ENCODE results near the gene UBA1. TPM values are rescaled to one million over a fixed set of nuclear protein-coding genes. Genes with fewer than 3 reads are reported as not detected.

Gene UBA1
- total and polyA plus RNA-seq, 2 of the 13 experiments (the other 11 are each of a cell fraction or from before 2014, with no cell fraction given): 93.3 to 129 TPM

DNA sequence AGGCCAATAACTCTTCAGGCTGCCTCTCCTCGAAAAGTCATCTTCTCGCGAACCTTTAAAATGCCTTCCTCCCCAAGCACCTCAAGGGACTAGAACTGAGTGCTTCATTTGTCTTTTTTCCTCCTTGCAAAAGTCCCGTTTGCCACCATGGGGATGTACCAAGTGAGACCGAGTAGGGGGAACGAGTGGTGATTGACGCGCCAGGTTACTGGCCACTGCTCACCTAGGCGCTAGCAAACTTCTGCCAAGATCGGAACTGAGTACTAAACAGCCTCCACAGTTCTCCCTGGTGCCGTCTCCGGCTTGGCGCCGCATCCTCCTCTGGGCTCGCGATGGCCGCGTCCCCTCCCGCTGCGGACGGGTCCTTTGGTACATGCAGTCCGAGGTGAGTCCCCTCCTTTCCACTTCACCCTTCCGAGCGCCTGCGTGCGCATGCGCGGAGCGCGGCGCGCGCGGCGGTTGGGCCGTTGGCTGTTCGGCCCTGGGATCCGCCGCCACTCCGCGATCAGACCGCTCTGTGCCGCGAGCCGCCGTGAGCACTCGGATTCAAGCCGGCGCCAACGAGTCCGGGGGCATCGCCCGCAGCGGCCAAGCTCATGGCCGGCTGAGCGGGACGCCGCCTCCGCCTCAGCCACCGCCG, 24.8 kb downstream of the UBA1 start, which contains the start of gene CDK16 (continued):
- TF ChIP-seq, protein P1, sequence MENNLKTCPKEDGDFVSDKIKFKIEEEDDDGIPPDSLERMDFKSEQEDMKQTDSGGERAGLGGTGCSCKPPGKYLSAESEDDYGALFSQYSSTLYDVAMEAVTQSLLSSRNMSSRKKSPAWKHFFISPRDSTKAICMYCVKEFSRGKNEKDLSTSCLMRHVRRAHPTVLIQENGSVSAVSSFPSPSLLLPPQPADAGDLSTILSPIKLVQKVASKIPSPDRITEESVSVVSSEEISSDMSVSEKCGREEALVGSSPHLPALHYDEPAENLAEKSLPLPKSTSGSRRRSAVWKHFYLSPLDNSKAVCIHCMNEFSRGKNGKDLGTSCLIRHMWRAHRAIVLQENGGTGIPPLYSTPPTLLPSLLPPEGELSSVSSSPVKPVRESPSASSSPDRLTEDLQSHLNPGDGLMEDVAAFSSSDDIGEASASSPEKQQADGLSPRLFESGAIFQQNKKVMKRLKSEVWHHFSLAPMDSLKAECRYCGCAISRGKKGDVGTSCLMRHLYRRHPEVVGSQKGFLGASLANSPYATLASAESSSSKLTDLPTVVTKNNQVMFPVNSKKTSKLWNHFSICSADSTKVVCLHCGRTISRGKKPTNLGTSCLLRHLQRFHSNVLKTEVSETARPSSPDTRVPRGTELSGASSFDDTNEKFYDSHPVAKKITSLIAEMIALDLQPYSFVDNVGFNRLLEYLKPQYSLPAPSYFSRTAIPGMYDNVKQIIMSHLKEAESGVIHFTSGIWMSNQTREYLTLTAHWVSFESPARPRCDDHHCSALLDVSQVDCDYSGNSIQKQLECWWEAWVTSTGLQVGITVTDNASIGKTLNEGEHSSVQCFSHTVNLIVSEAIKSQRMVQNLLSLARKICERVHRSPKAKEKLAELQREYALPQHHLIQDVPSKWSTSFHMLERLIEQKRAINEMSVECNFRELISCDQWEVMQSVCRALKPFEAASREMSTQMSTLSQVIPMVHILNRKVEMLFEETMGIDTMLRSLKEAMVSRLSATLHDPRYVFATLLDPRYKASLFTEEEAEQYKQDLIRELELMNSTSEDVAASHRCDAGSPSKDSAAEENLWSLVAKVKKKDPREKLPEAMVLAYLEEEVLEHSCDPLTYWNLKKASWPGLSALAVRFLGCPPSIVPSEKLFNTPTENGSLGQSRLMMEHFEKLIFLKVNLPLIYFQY (CRISPR knock-in tag; IDR thresholded peaks at IDR 0.05; ENCODE audit: borderline replicate concordance): no peak
- no peak for TF ChIP-seq JUNB (CRISPR knock-in tag; IDR thresholded peaks at IDR 0.05; ENCODE audit: borderline replicate concordance)
- no peak for TF ChIP-seq FOXC1 (CRISPR knock-in tag; IDR thresholded peaks at IDR 0.05; ENCODE audit: borderline replicate concordance)
- no peak for TF ChIP-seq ZNF280B (CRISPR knock-in tag; IDR thresholded peaks at IDR 0.05; ENCODE audit: borderline replicate concordance)
- no peak for TF ChIP-seq CEBPG (CRISPR knock-in tag; IDR thresholded peaks at IDR 0.05)
- TF ChIP-seq, protein P2, sequence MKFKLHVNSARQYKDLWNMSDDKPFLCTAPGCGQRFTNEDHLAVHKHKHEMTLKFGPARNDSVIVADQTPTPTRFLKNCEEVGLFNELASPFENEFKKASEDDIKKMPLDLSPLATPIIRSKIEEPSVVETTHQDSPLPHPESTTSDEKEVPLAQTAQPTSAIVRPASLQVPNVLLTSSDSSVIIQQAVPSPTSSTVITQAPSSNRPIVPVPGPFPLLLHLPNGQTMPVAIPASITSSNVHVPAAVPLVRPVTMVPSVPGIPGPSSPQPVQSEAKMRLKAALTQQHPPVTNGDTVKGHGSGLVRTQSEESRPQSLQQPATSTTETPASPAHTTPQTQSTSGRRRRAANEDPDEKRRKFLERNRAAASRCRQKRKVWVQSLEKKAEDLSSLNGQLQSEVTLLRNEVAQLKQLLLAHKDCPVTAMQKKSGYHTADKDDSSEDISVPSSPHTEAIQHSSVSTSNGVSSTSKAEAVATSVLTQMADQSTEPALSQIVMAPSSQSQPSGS (CRISPR knock-in tag; IDR thresholded peaks at IDR 0.05): no peak
- TF ChIP-seq SMAD9 (CRISPR knock-in tag; IDR thresholded peaks at IDR 0.05): no peak
- no peak for TF ChIP-seq ELK4 (CRISPR knock-in tag; IDR thresholded peaks at IDR 0.05; ENCODE audit: borderline replicate concordance)
- no peak for TF ChIP-seq MAZ (IDR thresholded peaks at IDR 0.05; ENCODE audit: borderline replicate concordance, low read depth, low read length)
- TF ChIP-seq MAZ (CRISPR knock-in tag; IDR thresholded peaks at IDR 0.05; ENCODE audit: low read depth): no peak
- no peak for TF ChIP-seq ZNF646 (CRISPR knock-in tag; IDR thresholded peaks at IDR 0.05)
- TF ChIP-seq NFKBIZ (CRISPR knock-in tag; IDR thresholded peaks at IDR 0.05): 0 out of 2 replicates have a peak, but pooled peaks have one; percentile 27
- TF ChIP-seq ATF3 (CRISPR knock-in tag; IDR thresholded peaks at IDR 0.05): no peak
